GM18526 (cell line): ENCODE measurements around the gene SHROOM3.

Experiments
- POLR2A ChIP-seq: IDR thresholded peaks from 3 replicates; pipeline ENCODE4 v1.6.1; 2011; ENCODE audit not compliant: insufficient read length; ENCODE audit errors: extremely low read depth

SHROOM3 gene

DNA sequence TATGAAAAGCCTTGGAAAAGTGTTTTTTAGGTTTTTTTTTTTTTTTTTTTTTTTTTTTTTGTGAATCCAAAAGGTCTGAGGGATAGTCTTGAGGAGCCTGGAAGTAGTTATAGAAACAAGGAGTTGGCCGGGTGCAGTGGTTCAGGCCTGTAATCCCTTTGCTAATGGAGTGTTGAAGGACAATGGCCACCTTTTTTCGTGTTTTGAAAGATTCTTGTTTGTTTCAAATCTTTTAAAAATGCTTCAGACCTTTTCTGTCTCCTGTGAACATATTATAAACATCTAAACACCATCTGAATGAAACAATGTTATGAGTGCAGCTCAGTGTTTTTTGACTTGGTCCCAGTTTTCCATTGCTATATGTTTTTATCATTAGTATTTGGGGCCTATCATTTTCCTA is 285.1 kb downstream of the SHROOM3 start:
- no peak for TF ChIP-seq POLR2A

- no peak for TF ChIP-seq POLR2A
Measured at GRCh38 chr4:76722838-76723237, 287.8 kb downstream of the SHROOM3 start.

DNA sequence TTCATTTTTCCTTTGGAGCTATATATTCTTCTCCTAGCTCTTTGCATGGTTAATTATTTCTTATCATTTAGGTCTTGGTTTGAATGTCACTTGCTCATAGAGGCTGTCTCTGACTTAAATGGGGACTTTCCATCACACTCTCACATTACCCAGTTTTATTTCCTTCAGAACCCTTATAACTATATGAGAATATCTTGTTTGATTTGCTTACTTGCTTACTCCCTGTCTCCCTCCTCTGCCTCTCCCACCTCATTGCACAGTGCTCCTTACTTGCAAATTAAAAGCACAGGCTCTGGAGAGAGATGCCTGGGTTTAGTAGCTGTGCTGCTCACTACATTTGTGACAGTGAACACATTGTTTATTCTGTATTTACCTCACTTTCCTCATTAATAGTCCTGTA is 288.3 kb downstream of the SHROOM3 start:
- no peak for TF ChIP-seq POLR2A

DNA sequence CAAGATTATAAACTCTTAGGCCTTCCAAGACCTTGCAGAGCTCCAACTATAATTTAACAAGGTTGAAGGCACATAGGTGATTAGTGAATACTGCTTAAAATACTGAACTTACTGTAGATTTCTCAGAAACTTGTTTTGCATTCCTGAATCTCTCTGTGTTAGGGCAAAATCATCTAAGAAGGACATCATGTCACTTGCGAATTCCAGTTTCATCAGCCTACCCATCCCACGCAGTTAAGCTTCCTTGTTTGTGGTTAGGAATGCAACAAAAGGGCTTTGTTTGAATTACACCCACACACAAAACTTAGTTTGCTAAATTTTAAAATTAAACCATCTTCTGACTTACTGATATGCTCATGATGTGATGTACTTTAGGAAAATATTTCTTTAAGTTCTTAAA is 288.9 kb downstream of the SHROOM3 start:
- no peak for TF ChIP-seq POLR2A

- TF ChIP-seq POLR2A = no peak
Measured at GRCh38 chr4:76725039-76725438, 290.0 kb downstream of the SHROOM3 start.

GRCh38 chr4:76726176-76726575 is 291.1 kb downstream of the SHROOM3 start:
- TF ChIP-seq POLR2A = no peak

DNA sequence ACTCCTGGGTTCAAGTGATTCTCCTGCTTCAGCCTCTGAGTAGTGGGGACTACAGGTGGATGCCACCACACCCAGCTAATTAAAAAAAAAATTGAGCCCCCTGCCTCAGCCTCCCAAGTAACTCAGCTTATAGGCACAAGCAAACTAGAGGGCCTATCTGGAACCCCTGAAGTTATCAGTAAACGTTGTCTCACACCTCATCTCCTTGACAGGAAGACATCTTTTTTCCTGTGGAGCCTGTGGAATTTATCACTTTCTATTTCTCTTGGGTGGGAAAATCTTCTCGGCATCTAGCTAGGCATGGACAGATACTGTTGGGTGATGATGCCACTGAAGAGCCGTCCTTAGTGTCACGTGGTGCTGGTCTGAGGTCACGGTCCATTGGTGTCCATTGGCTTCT is 291.6 kb downstream of the SHROOM3 start:
- no peak for TF ChIP-seq POLR2A

- TF ChIP-seq POLR2A = no peak
Measured at GRCh38 chr4:76729460-76729859, 294.4 kb downstream of the SHROOM3 start.

DNA sequence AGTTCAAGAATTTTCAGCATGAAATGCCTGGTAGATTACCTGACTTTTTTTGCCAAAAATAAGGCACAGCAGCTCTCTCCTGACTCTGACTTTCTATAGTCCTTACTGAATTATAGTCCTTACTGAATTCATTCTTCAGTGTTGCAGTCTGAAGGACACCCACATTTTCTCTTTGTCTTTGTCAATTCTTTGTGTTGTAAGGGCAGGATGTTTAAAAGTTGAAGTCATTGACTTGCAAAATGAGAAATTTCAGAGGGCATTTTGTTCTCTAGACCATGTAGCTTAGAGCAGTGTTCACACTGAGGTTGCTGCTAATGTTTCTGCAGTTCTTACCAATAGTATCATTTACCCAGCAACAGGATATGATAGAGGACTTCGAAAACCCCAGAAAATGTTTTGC is 295.0 kb downstream of the SHROOM3 start:
- TF ChIP-seq POLR2A = no peak

- TF ChIP-seq POLR2A = no peak
Measured at GRCh38 chr4:76732246-76732645, 297.2 kb downstream of the SHROOM3 start.

DNA sequence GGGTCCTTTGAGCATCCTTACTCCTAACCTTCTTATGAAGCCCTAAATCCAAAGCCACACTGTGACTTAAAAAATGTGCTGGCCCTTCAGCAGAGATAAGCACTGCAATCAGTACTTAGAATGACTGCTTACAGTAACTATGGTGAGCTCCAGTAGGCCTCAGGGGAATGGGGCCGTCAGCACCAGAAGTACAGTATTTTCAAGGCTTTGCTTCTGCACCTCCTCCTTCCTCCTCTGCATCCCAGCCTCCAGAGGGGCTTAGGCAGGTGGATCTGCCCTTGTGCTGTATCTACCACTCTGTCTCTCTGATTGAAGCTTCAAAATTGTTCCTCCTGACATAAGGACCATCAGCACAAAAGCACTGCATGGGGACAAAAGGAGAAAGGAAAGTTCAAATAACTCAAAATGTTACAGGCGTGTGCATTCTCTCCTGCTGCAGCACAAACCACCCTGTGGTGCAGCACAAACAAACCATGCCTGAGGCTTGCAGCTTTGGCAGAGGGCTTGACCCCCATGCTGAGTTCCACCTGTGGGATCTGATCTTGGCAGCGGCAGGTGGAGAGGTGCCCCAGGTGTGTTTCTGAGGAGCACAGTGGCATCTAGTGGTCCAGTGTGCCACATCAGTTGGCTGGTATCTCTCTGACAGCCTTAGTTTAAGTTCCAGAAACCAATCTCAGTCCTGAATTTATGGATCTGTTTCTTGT is 298.2 kb downstream of the SHROOM3 start:
- no peak for TF ChIP-seq POLR2A

DNA sequence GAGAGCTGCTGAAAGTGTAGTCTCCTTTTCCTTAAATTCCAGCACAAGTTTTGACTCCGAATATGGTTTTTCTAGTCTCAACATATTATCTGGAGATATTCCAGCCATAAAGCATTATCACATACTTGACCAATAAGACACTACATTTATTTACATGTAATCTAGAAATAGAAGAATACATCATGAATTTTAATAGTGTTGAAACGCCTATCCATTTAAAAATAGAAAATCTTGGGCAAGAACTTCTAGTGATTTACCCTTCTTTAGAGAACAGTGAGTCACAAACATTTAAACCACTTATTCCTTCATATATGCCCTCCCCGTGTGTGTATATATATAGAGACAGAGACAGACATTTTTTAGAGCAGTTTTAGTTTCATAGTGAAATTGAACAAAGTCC is 301.4 kb downstream of the SHROOM3 start:
- TF ChIP-seq POLR2A = no peak

- no peak for TF ChIP-seq POLR2A
Measured at GRCh38 chr4:76737180-76737579, 302.2 kb downstream of the SHROOM3 start.

GRCh38 chr4:76737771-76738085 is 302.7 kb downstream of the SHROOM3 start:
- TF ChIP-seq POLR2A = no peak

GRCh38 chr4:76738086-76738931 is 303.3 kb downstream of the SHROOM3 start:
- no peak for TF ChIP-seq POLR2A

- TF ChIP-seq POLR2A = no peak
Measured at GRCh38 chr4:76740192-76740591, 305.2 kb downstream of the SHROOM3 start.
